Measurements from ENCODE around the gene DGCR2.

GRCh38 chr22:19121631-19122142 is 525 bp downstream of the DGCR2 start:
- TF ChIP-seq EZH2 (optimal IDR thresholded peaks at IDR 0.05; ENCODE audit: low read depth, low read length) = no peak
- TF ChIP-seq CTCF (IDR thresholded peaks at IDR 0.05; ENCODE audit: low read length) = no peak
- TF ChIP-seq EZH2phosphoT487 (IDR thresholded peaks at IDR 0.05; ENCODE audit: low read length) = no peak
